GM12878 (cell line): Measurements from ENCODE around the gene AGAP9. TPM values are rescaled to one million over a fixed set of nuclear protein-coding genes. Genes with fewer than 3 reads are reported as not detected.

ENCODE experiments used
- ATAC-seq: fragments of 200-7000 bp; cut with Tn5 transposase; 3 replicates; pipeline ENCODE4 v1.9.1; 2020; ENCODE audit warnings: mild to moderate bottlenecking, moderate library complexity
- BruUV-seq: library from RNA; stranded (reverse); fragments of 400-500 nt; replicated peaks from 2 replicates; lab custom pipeline; 2021; lab: Mats Ljungman, UMichigan
- CTCF ChIA-PET: fragments of 300-600 bp; sonication (Branson Sonifier 250); formaldehyde crosslinking; extraction: SDS; loops from one replicate; lab custom pipeline; 2021; ENCODE audit warnings: inconsistent platforms; lab: Yijun Ruan, JAX
- POLR2A ChIA-PET: fragments of 350-600 bp; formaldehyde crosslinking; extraction: SDS; loops from one replicate; lab custom pipeline; 2021; ENCODE audit warnings: inconsistent platforms; lab: Charles Lee
- RAD21 ChIA-PET: fragments of 300-600 bp; sonication (Branson Sonifier 250); formaldehyde crosslinking; loops from one replicate; lab custom pipeline; 2023; ENCODE audit warnings: antibody characterized with exemption; ENCODE audit not compliant: unreplicated experiment; lab: Charles Lee
- SMC1A ChIA-PET: fragments of 300-600 bp; sonication (Branson Sonifier 250); formaldehyde crosslinking; loops from one replicate; lab custom pipeline; 2023; ENCODE audit not compliant: unreplicated experiment, uncharacterized antibody; lab: Charles Lee
- DNase-seq: peaks from one replicate; pipeline ENCODE4 v3.0.0-alpha.2; 2011; ENCODE audit warnings: low read depth, low spot score
- FAIRE-seq: peaks from 3 replicates; lab custom pipeline; 2011; peaks lifted over from hg19 to GRCh38; lab: Jason Lieb, UNC
- H2AFZ ChIP-seq: 2 replicates; pipeline ENCODE4 v1.6.0; 2011; ENCODE audit warnings: low read depth, low read length, control low read depth; ENCODE audit not compliant: control insufficient read depth
- H3K27ac ChIP-seq: 2 replicates; pipeline ENCODE4 v1.5.1; 2011; ENCODE audit warnings: control low read depth; ENCODE audit not compliant: control insufficient read depth, insufficient read depth
- H3K27me3 ChIP-seq, 2 experiments: replicated peaks in 1 of 2; 2 replicates each; pipeline versions ENCODE4 v1.6.0 to v1.6.1; 2011; ENCODE audit warnings: low read length in 1 of 2; ENCODE audit not compliant: control insufficient read depth in 2 of 2, insufficient read depth in 2 of 2
- H3K36me3 ChIP-seq, 2 experiments: 2 replicates each; pipeline ENCODE4 v1.5.1; 2011; ENCODE audit warnings: low read length in 1 of 2; ENCODE audit not compliant: control insufficient read depth in 2 of 2, insufficient read depth in 2 of 2
- H3K4me1 ChIP-seq: 2 replicates; pipeline ENCODE4 v1.6.1; 2011; ENCODE audit warnings: mild to moderate bottlenecking, low read length, moderate library complexity, mixed read lengths; ENCODE audit not compliant: control insufficient read depth, insufficient read depth
- H3K4me2 ChIP-seq: 2 replicates; pipeline ENCODE4 v1.6.0; 2011; ENCODE audit warnings: control low read depth; ENCODE audit not compliant: control insufficient read depth, insufficient read depth
- H3K4me3 ChIP-seq: fragments of 200-600 bp; sonication (generic); 2 replicates; pipeline ENCODE4 v1.5.1; 2016
- H3K79me2 ChIP-seq: 2 replicates; pipeline ENCODE4 v1.6.0; 2011; ENCODE audit warnings: low read length; ENCODE audit not compliant: control insufficient read depth, insufficient read depth
- H3K9ac ChIP-seq: 2 replicates; pipeline ENCODE4 v1.8.0; 2011; ENCODE audit warnings: low read length, control low read depth, mixed read lengths; ENCODE audit not compliant: control insufficient read depth, insufficient read depth
- H3K9me3 ChIP-seq: replicated peaks from 3 replicates; pipeline ENCODE4 v1.5.1; 2011; ENCODE audit warnings: mild to moderate bottlenecking, low read length; ENCODE audit not compliant: control insufficient read depth, insufficient read depth
- H4K20me1 ChIP-seq: 2 replicates; pipeline ENCODE4 v1.6.0; 2011; ENCODE audit not compliant: control insufficient read depth, insufficient read depth
- CBX3 ChIP-seq: fragments of 200-600 bp; sonication (generic); IDR thresholded peaks from 2 replicates; pipeline ENCODE4 v1.6.1; 2016; ENCODE audit warnings: low read depth, borderline replicate concordance
- CBX5 ChIP-seq: sonication (generic); IDR thresholded peaks from 2 replicates; pipeline ENCODE4 v1.6.1; 2016; ENCODE audit warnings: low read depth, moderate library complexity, mild to moderate bottlenecking, inconsistent platforms
- CHD1 ChIP-seq: IDR thresholded peaks from 2 replicates; pipeline ENCODE4 v1.6.1; 2012; ENCODE audit warnings: low read depth, low read length, improper control_type of control experiment
- CREB1 ChIP-seq: IDR thresholded peaks from 2 replicates; pipeline ENCODE4 v1.6.1; 2012; ENCODE audit warnings: low read depth, mild to moderate bottlenecking, inconsistent platforms
- CREM ChIP-seq: IDR thresholded peaks from 2 replicates; pipeline ENCODE4 v1.6.1; 2014; ENCODE audit warnings: antibody characterized with exemption, low read depth
- KAT2A ChIP-seq: conservative IDR thresholded peaks from 2 replicates; pipeline ENCODE4 v1.6.1; 2011; ENCODE audit warnings: low read depth, low read length; ENCODE audit not compliant: control insufficient read depth
- NFYA ChIP-seq: IDR thresholded peaks from 2 replicates; pipeline ENCODE4 v1.6.1; 2011; ENCODE audit warnings: low read depth, mild to moderate bottlenecking, low read length, improper control_type of control experiment, borderline replicate concordance
- PAX8 ChIP-seq: fragments of 450-650 bp; IDR thresholded peaks from 2 replicates; pipeline ENCODE4 v1.6.1; 2017; ENCODE audit warnings: mild to moderate bottlenecking, moderate library complexity
- RAD51 ChIP-seq: fragments of 450-650 bp; IDR thresholded peaks from 2 replicates; pipeline ENCODE4 v1.6.1; 2016; ENCODE audit warnings: moderate library complexity, mild to moderate bottlenecking, inconsistent platforms
- RBBP5 ChIP-seq: fragments of 200-600 bp; sonication (generic); conservative IDR thresholded peaks from 2 replicates; pipeline ENCODE4 v1.6.1; 2016
- SPI1 ChIP-seq: IDR thresholded peaks from 2 replicates; pipeline ENCODE4 v1.6.1; 2011; ENCODE audit warnings: low read depth, mild to moderate bottlenecking, low read length, moderate library complexity, borderline replicate concordance; ENCODE audit not compliant: insufficient read depth
- SRF ChIP-seq, 2 experiments: IDR thresholded peaks; 2 replicates each; pipeline ENCODE4 v1.6.1; 2011; ENCODE audit warnings: low read depth in 2 of 2, low read length in 2 of 2, mild to moderate bottlenecking in 1 of 2, moderate library complexity in 1 of 2
- TCF7 ChIP-seq: IDR thresholded peaks from 2 replicates; pipeline ENCODE4 v1.6.1; 2014; ENCODE audit warnings: antibody characterized with exemption, borderline replicate concordance
- USF1 ChIP-seq: IDR thresholded peaks from 2 replicates; pipeline ENCODE4 v1.6.1; 2011; ENCODE audit warnings: borderline replicate concordance, low read depth, mild to moderate bottlenecking, moderate library complexity, mixed read lengths, low read length; ENCODE audit not compliant: insufficient read depth; ENCODE audit errors: extremely low read length
- YBX1 ChIP-seq: fragments of 450-650 bp; IDR thresholded peaks from 2 replicates; pipeline ENCODE4 v1.6.1; 2016; ENCODE audit warnings: antibody characterized with exemption
- ZBTB40 ChIP-seq: fragments of 450-650 bp; IDR thresholded peaks from 2 replicates; pipeline ENCODE4 v1.6.1; 2016; ENCODE audit warnings: mild to moderate bottlenecking, moderate library complexity, borderline replicate concordance
- ZNF217 ChIP-seq: fragments of 450-650 bp; IDR thresholded peaks from 2 replicates; pipeline ENCODE4 v1.6.1; 2017; ENCODE audit warnings: antibody characterized with exemption, mild to moderate bottlenecking
- WGBS: methylation state at CpG from one replicate; pipeline ENCODE4 v1.1.6; 2016; ENCODE audit warnings: low lambda C conversion rate; ENCODE audit not compliant: insufficient replicate concordance, insufficient coverage; ENCODE audit errors: missing lambda C conversion rate; 5-methylcytosine and 5-hydroxymethylcytosine counted together
- in situ Hi-C: fragments of 300-500 bp; cut with MboI; formaldehyde crosslinking; loops from 9 replicates; pipeline ENCODE4 v1.14.3; 2018; ENCODE audit warnings: mixed read lengths
- intact Hi-C: fragments of 100-400 bp; cut with micrococcal nuclease; formaldehyde crosslinking; loops from one replicate; pipeline ENCODE4 v1.14.2; 2022; ENCODE audit not compliant: unreplicated experiment
- polyA plus RNA-seq, 11 experiments: library from polyadenylated mRNA; depleted of rRNA in 4 of 11; unstranded in 6 of 11; stranded (reverse) in 5 of 11; fragments of >200 nt; fragmentation: Nextera tagmentation in 4 of 11; fragmentation: Illumina TruSeq in 1 of 11; extraction: Ambion mirVana in 4 of 11; extraction: Trizol in 1 of 11; gene quantifications; 1 replicate in 1 of 11; 2 replicates in 10 of 11; pipeline versions ENCODE4 v1.2.1 to v1.2.3, GENCODE V29; 2011 to 2016; ENCODE audit warnings: inconsistent platforms in 2 of 11, missing spikeins in 2 of 11, low read depth in 1 of 11
- total RNA-seq, 4 experiments: library from RNA; depleted of rRNA in 3 of 4; stranded (reverse); fragments of >200 nt in 3 of 4; fragmentation: Illumina TruSeq in 1 of 4; extraction: Trizol in 1 of 4; gene quantifications; 2 replicates each; pipeline versions ENCODE4 v1.2.1 to v1.2.3, GENCODE V29; 2013 to 2021

The AGAP9 gene
- total and polyA plus RNA-seq, 10 of the 15 experiments (the other 5 are each of a cell fraction or from before 2014, with no cell fraction given): 0.32 to 8.8 (median 3.6) TPM

- no peak for TF ChIP-seq CREB1
- no peak for TF ChIP-seq CBX5
- TF ChIP-seq USF1: no peak
- no peak for TF ChIP-seq SPI1
- no peak for TF ChIP-seq NFYA
- TF ChIP-seq CHD1: no peak
- no peak for TF ChIP-seq YBX1
- TF ChIP-seq, all 136 proteins: peak for 0
Measured at GRCh38 chr10:47457528-47457820, 66.0 kb downstream of the AGAP9 start (continued).

- no peaks in the 10 kb centered on the region for H3K79me2 ChIP-seq
- in situ Hi-C loops: no loop called here
- intact Hi-C loops: no loop called here
- ChIA-PET POLR2A (no interaction called here), RAD21 (no interaction called here), SMC1A (no interaction called here), CTCF (no interaction called here)
- TF ChIP-seq TCF7 (no peak), ZNF217 (no peak), ZBTB40 (no peak), PAX8 (no peak), RAD51 (no peak), CBX3 (no peak), RBBP5 (no peak), SRF (IDR thresholded peaks at IDR 0.05; ENCODE audit: low read depth in 2 of 2, low read length in 2 of 2) (no peak), KAT2A (no peak), CREM (no peak)
- no peak overlapping the region for H3K9ac ChIP-seq
- no peaks in the 10 kb centered on the region for H4K20me1 ChIP-seq
- ATAC-seq (no peak), FAIRE-seq (no peak), DNase-seq (no peak)
- no peaks in the 10 kb centered on the region for H3K36me3 ChIP-seq
- H2AFZ ChIP-seq: no peak overlapping the region
- BruUV-seq: no TSS peak
- no peak overlapping the region for H3K4me3 ChIP-seq
- no peak overlapping the region for H3K27ac ChIP-seq
- H3K9me3 ChIP-seq: no peaks in the 10 kb centered on the region
- H3K27me3 ChIP-seq: peaks cover 0 to 6% of the 10 kb centered on the region in 2 experiments; a peak in 3 of 4 replicates
- no peak overlapping the region for H3K4me2 ChIP-seq
- WGBS: 21% methylated on average over 6 of the region's 6 CpGs
- H3K4me1 ChIP-seq: no peaks in the 10 kb centered on the region
Measured at GRCh38 chr10:47456794-47457527, 66.5 kb downstream of the AGAP9 start.
